ENCODE measurements around the gene MSL1.

GRCh38 chr17:40178660-40179059 lies 56.9 kb downstream of the MSL1 start:
- TF ChIP-seq TAF1 (IDR thresholded peaks at IDR 0.05; ENCODE audit: borderline replicate concordance, low read depth, low read length) (no peak), POLR2A (IDR thresholded peaks at IDR 0.05; ENCODE audit: low read depth, low read length) (no peak), POLR2AphosphoS5 (IDR thresholded peaks at IDR 0.05; ENCODE audit: low read depth, low read length) (no peak)
